Measurements from ENCODE around the gene TRPM2.

The TRPM2 gene

DNA sequence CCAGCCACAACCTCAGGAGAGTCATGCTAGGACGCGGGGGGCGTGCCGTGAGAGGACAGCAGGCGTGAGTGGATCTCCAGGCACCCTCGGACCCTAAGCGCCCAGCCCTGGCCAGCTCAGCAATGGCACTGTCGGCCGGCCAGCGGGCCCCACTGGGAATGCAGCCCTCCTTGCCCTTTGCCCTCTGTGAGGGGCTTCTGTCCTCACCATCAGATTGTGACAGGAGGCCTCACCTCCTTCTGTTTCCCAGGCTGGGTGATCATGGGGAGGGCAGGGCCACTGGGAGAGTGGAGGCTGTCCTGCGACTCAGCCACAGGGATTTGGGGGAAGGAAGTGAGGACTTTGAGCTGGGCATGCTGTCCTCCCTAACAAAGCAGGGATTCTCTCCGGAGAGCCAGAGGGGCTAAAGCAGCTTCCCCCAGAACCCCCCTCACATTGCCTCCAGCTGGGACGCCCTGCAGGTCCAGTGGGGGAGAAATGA is 95.3 kb downstream of the TRPM2 start:
- H3K4me3 ChIP-seq (ENCODE audit: low read depth, low read length): no peak overlapping the region
- TF ChIP-seq, protein P1, sequence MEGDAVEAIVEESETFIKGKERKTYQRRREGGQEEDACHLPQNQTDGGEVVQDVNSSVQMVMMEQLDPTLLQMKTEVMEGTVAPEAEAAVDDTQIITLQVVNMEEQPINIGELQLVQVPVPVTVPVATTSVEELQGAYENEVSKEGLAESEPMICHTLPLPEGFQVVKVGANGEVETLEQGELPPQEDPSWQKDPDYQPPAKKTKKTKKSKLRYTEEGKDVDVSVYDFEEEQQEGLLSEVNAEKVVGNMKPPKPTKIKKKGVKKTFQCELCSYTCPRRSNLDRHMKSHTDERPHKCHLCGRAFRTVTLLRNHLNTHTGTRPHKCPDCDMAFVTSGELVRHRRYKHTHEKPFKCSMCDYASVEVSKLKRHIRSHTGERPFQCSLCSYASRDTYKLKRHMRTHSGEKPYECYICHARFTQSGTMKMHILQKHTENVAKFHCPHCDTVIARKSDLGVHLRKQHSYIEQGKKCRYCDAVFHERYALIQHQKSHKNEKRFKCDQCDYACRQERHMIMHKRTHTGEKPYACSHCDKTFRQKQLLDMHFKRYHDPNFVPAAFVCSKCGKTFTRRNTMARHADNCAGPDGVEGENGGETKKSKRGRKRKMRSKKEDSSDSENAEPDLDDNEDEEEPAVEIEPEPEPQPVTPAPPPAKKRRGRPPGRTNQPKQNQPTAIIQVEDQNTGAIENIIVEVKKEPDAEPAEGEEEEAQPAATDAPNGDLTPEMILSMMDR (IDR thresholded peaks at IDR 0.05; ENCODE audit: low read depth, low read length): no peak

DNA sequence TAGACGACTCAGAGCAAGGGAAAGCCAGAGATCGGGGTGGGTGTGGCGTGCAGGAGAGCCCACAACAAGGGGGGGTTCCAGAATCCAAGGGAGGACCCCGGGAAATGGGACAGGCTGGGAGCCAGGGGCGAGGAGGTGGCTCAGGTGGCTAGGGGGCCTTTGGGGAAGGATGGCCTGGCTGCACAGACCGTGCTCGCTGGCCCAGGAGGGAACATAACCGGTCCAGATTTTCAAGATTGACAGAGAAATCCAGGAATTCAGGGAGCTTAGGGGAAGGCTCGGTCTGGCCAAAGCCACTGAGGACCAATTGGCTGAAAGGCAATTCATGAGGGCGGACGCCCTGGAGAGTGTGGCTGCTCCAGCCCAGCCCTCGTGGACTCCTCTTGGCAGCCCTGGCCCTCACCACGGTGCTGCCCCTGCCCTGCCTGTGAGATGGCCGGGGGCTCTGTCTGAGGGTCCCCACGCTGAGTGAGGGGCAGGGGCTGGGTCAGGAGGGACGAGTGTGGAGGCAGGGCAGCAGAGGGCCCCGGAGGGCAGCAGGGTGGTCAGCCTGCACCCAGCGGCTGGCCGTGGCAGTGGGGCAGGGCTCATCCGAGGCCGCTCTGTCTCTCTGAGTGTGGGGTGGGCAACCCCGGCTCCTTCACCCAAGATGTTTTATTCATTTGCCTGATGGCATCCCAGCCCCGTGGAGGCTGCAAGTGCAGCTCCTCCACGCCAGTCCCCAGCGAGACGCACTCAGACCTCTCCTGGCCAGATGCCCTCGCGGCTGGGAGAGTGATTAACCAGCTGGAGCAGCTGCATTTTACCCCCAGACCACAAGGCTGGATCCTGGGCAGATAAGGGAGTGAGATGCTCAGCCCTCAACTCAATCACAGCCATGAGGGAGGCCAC is 96.3 kb downstream of the TRPM2 start:
- TF ChIP-seq, protein P1 (IDR thresholded peaks at IDR 0.05; ENCODE audit: low read depth, low read length): no peak
- H3K4me3 ChIP-seq (ENCODE audit: low read depth, low read length): no peak overlapping the region

DNA sequence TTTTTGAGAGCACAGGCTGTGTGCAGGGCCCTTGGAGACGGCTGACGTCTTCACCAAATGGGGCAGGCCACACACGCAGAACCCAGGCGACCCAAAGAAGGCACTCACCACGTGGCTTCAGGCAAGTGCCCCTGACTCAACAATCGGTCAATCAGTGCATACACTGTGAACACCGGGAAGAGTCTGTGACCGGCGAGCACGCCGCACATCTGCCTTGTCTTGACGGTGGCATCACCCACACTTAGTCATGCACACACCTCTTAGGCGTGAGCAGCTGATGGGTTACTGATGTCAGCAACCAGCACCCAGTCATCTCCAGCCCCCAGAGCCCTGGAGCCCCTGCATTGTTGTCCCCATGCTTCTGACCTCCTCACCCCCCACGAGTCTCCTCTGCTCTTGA is 97.0 kb downstream of the TRPM2 start:
- TF ChIP-seq, protein P1 (IDR thresholded peaks at IDR 0.05; ENCODE audit: low read depth, low read length): no peak
- H3K4me3 ChIP-seq (ENCODE audit: low read depth, low read length): no peak overlapping the region

DNA sequence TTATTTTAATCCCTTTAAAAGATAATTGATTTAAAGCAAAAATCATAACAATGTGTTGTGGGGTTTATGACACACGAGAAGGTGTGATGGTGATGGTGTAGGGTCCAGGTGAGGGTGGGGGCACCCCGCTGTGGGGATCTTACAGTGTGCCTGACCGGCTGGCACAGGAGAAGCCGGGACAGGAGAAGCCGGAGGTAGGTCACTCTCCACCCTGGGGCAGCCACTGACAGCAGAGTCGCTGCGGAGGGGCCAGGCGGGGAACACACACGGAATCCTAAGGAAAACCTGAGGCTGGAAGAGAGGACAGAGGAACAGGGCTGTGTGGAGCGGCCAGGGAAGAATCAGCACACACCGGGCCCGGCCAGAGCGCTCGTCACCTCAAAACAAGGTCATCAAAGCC is 97.6 kb downstream of the TRPM2 start:
- TF ChIP-seq, protein P1 (IDR thresholded peaks at IDR 0.05; ENCODE audit: low read depth, low read length): no peak
- H3K4me3 ChIP-seq (ENCODE audit: low read depth, low read length): no peak overlapping the region

DNA sequence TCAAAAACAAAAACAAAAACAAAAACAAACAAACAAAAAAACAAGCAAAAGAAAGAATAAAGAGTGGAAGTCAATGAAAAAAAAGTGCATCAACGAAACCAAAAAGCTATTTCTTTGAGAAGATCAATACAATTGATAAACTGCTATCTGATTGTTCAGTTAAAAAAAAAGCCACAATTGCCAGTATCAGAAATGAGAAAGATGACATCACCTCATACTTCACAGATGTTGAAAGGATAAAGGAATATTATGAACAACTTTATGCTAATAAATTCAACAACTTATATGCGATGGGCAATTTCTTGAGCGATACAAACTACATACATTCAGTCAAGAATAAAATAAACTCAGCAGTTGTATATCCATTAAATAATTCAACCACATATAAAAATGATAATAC is 99.7 kb downstream of the TRPM2 start:
- no peak overlapping the region for H3K4me3 ChIP-seq (ENCODE audit: low read depth, low read length)
- TF ChIP-seq, protein P1 (IDR thresholded peaks at IDR 0.05; ENCODE audit: low read depth, low read length): no peak

DNA sequence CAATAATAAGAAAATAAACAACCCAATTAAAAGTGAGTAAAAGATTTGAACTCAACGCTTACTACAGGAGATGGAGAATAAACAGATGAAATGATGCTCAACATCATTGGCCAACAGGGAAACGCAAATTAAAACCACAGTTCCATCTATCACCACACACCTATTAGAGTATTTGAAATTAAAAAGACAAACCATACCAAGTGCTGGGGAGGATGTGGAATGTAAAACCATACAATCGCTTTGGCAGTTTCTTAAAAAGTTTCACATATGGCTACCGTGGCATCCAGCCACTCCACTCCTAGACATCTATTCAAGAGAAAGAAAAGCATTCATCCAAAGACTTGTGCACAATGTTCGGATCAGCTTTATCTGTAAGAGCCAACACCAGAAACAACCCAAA is 100.6 kb downstream of the TRPM2 start:
- TF ChIP-seq, protein P1 (IDR thresholded peaks at IDR 0.05; ENCODE audit: low read depth, low read length): no peak
- no peak overlapping the region for H3K4me3 ChIP-seq (ENCODE audit: low read depth, low read length)

DNA sequence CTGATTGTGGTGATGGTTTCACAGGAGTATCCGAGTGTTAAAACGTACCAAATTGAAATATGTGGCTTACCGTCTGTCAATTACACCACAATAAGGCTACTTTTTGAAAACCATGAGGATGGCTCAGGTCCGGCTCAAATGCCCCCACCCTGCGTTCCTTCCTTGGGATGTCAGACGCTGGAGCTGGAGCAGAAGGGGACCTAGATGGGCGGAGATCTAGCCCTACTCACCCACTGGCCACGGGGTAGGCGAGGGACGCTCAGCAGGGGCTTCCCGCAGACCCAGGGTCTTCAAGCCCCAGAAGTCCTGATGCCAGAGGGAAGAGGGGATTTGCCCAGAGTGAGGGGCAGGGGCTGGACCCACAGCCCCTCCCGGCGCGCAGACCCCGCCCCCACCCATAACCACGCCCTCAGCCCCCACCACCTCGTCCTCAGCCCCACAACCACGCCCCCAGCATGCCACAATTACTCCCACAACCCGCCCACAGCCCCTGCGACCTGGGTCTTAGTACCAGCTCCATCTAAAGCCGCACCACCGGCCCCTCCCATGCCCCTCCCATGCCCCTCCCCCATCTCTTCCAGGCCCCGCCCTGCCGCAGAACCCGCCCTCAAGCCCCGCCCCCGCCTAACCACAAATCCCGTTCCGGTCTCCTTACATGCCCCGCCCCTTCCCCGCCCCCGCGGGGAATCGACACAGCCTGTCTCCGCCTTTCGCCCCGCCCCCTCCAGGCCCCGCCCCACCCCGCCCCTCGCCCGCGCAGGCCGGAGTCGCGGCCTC is 101.5 kb downstream of the TRPM2 start, which contains the start of gene LRRC3:
Gene LRRC3 (plus strand): TSS at position 764 of the 777 bp plus-strand sequence. CDS start 1,135 bp downstream, outside the sequence.
- H3K4me3 ChIP-seq (ENCODE audit: low read depth, low read length): no peak within 1 kb of the TSS
- TF ChIP-seq, protein P1 (IDR thresholded peaks at IDR 0.05; ENCODE audit: low read depth, low read length): no peak

All from WI38 (cell line).